Measurements from ENCODE around the gene NRIP3. TPM values are rescaled to one million over a fixed set of nuclear protein-coding genes. Genes with fewer than 3 reads are reported as not detected.

Gene NRIP3
- polyA plus RNA-seq, 2 donors = 0.08 to 0.22 TPM

- no peaks in the 10 kb centered on the region for H3K27me3 ChIP-seq (ENCODE audit: control insufficient read depth in 1 of 2, insufficient read depth in 2 of 2, low read length in 2 of 2)
- H3K4me3 ChIP-seq (ENCODE audit: low read depth in 1 of 2, low read length in 2 of 2) = peak overlapping the region; percentile 63 to 85
- WGBS, 2 donors = 2% methylated on average over 37 to 39 of the region's 39 CpGs
- H3K27ac ChIP-seq (ENCODE audit: low read depth in 2 of 2, low read length in 1 of 2) = peak overlapping the region; percentile 97 to 98
- no peaks in the 10 kb centered on the region for H3K4me1 ChIP-seq (ENCODE audit: control insufficient read depth in 2 of 2, insufficient read depth in 2 of 2, low read length in 1 of 2)
- no peaks in the 10 kb centered on the region for H3K9me3 ChIP-seq (ENCODE audit: control insufficient read depth in 2 of 2, insufficient read depth in 1 of 2, low read depth in 1 of 2, low read length in 1 of 2)
- H3K36me3 ChIP-seq (ENCODE audit: control insufficient read depth in 2 of 2, insufficient read depth in 2 of 2, low read length in 1 of 2) = no peaks in the 10 kb centered on the region
Observed at GRCh38 chr11:8963569-8964323, 40.1 kb downstream of the NRIP3 start.

DNA sequence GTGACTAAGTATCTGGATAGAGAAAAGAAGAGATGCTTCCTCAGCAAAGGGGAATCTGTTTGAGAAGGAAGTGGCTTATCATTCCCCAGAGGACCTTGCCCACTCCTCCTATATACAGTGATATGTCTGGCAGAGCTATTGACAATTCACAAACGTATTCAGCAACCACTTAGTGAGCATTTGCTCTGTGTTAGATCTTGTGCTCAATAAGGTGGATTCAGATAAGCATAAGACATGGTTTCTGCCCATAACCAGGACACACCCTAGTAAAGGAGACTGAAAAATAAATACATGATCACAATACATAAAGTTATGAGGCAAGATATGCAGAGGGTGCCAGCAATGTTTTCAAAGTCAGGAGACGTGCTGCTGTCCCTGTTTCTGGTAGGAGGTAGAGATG lies 41.0 kb downstream of the NRIP3 start:
- 20 to 34% methylated on average over 2 of the region's 2 CpGs for WGBS, 2 donors
- H3K27ac ChIP-seq (ENCODE audit: low read depth in 2 of 2, low read length in 1 of 2) = peak overlapping the region in 1 of 2 donors; percentile 44
- H3K9me3 ChIP-seq (ENCODE audit: control insufficient read depth in 2 of 2, insufficient read depth in 1 of 2, low read depth in 1 of 2, low read length in 1 of 2) = no peaks in the 10 kb centered on the region
- no peaks in the 10 kb centered on the region for H3K27me3 ChIP-seq (ENCODE audit: control insufficient read depth in 1 of 2, insufficient read depth in 2 of 2, low read length in 2 of 2)
- no peaks in the 10 kb centered on the region for H3K4me1 ChIP-seq (ENCODE audit: control insufficient read depth in 2 of 2, insufficient read depth in 2 of 2, low read length in 1 of 2)
- H3K36me3 ChIP-seq (ENCODE audit: control insufficient read depth in 2 of 2, insufficient read depth in 2 of 2, low read length in 1 of 2) = no peaks in the 10 kb centered on the region
- peak overlapping the region in 1 of 2 donors; percentile 63 for H3K4me3 ChIP-seq (ENCODE audit: low read depth in 1 of 2, low read length in 2 of 2)

GRCh38 chr11:8961401-8961800 lies 42.4 kb downstream of the NRIP3 start:
- Histone ChIP-seq H3K27me3 (ENCODE audit: control insufficient read depth in 1 of 2, insufficient read depth in 2 of 2, low read length in 2 of 2) (no peaks in the 10 kb centered on the region), H3K36me3 (ENCODE audit: control insufficient read depth in 2 of 2, insufficient read depth in 2 of 2, low read length in 1 of 2) (no peaks in the 10 kb centered on the region), H3K9me3 (ENCODE audit: control insufficient read depth in 2 of 2, insufficient read depth in 1 of 2, low read depth in 1 of 2, low read length in 1 of 2) (no peaks in the 10 kb centered on the region), H3K4me3 (ENCODE audit: low read depth in 1 of 2, low read length in 2 of 2) (no peak overlapping the region), H3K27ac (ENCODE audit: low read depth in 2 of 2, low read length in 1 of 2) (no peak overlapping the region), H3K4me1 (ENCODE audit: control insufficient read depth in 2 of 2, insufficient read depth in 2 of 2, low read length in 1 of 2) (no peaks in the 10 kb centered on the region)
- 60 to 64% methylated on average over 2 of the region's 2 CpGs for WGBS, 2 donors

GRCh38 chr11:8959546-8960166 lies 44.1 kb downstream of the NRIP3 start:
- peaks cover 4 to 7% of the 10 kb centered on the region in 2 donors for H3K36me3 ChIP-seq (ENCODE audit: control insufficient read depth in 2 of 2, insufficient read depth in 2 of 2, low read length in 1 of 2)
- H3K27ac ChIP-seq (ENCODE audit: low read depth in 2 of 2, low read length in 1 of 2) = peak overlapping the region in 1 of 2 donors; percentile 11
- no peaks in the 10 kb centered on the region for H3K9me3 ChIP-seq (ENCODE audit: control insufficient read depth in 2 of 2, insufficient read depth in 1 of 2, low read depth in 1 of 2, low read length in 1 of 2)
- H3K4me3 ChIP-seq (ENCODE audit: low read depth in 1 of 2, low read length in 2 of 2) = no peak overlapping the region
- H3K4me1 ChIP-seq (ENCODE audit: control insufficient read depth in 2 of 2, insufficient read depth in 2 of 2, low read length in 1 of 2) = no peaks in the 10 kb centered on the region
- WGBS, 2 donors = 13 to 53% methylated on average over 2 of the region's 2 CpGs
- no peaks in the 10 kb centered on the region for H3K27me3 ChIP-seq (ENCODE audit: control insufficient read depth in 1 of 2, insufficient read depth in 2 of 2, low read length in 2 of 2)

DNA sequence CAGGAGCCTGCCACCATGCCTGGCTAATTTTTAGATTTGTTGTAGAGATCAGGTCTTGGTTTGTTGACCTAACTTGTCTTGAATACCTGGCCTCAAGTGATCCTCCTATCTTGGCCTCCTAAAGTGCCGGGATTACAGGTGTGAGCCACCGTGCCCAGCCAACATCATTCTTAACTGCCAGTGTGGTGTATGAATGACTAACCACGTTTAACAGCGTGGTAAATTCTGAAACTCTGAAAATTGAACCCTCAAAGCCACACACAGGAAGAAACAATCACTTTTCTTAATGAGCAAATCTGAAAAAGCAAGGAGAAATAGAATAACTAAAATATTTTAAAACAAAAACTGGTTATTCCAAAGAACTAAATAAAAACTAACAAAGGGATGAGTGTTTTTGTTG lies 46.9 kb downstream of the NRIP3 start:
- H3K27ac ChIP-seq (ENCODE audit: low read depth in 2 of 2, low read length in 1 of 2) = no peak overlapping the region
- WGBS, 2 donors = 77 to 78% methylated on average over 4 of the region's 4 CpGs
- H3K4me1 ChIP-seq (ENCODE audit: control insufficient read depth in 2 of 2, insufficient read depth in 2 of 2, low read length in 1 of 2) = no peaks in the 10 kb centered on the region
- H3K27me3 ChIP-seq (ENCODE audit: control insufficient read depth in 1 of 2, insufficient read depth in 2 of 2, low read length in 2 of 2) = no peaks in the 10 kb centered on the region
- no peak overlapping the region for H3K4me3 ChIP-seq (ENCODE audit: low read depth in 1 of 2, low read length in 2 of 2)
- peaks cover 7 to 8% of the 10 kb centered on the region in 2 donors for H3K36me3 ChIP-seq (ENCODE audit: control insufficient read depth in 2 of 2, insufficient read depth in 2 of 2, low read length in 1 of 2)
- H3K9me3 ChIP-seq (ENCODE audit: control insufficient read depth in 2 of 2, insufficient read depth in 1 of 2, low read depth in 1 of 2, low read length in 1 of 2) = no peaks in the 10 kb centered on the region

DNA sequence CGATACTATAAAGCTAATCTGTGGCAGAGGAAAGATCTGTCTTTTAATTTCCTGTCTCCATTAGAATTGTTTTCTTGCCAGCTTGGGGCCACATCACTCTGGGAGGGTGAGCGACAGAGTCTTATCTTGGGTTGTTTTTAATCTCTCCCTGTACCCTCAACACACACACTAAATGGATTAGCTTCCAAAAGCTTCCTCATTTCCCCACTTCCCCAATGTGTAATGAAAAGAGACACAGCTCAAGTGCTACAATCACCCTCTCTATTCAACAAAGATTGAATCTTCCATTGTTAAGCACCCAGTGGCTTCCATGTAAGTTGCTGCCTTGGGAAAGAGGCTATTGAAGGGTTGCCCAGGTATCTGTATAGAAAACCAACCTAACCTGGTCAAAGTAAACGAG lies 54.9 kb downstream of the NRIP3 start:
- 72% methylated on average over 3 of the region's 3 CpGs for WGBS, 2 donors
- Histone ChIP-seq H3K27ac (ENCODE audit: low read depth in 2 of 2, low read length in 1 of 2) (no peak overlapping the region), H3K4me1 (ENCODE audit: control insufficient read depth in 2 of 2, insufficient read depth in 2 of 2, low read length in 1 of 2) (no peaks in the 10 kb centered on the region), H3K4me3 (ENCODE audit: low read depth in 1 of 2, low read length in 2 of 2) (no peak overlapping the region), H3K27me3 (ENCODE audit: control insufficient read depth in 1 of 2, insufficient read depth in 2 of 2, low read length in 2 of 2) (no peaks in the 10 kb centered on the region), H3K9me3 (ENCODE audit: control insufficient read depth in 2 of 2, insufficient read depth in 1 of 2, low read depth in 1 of 2, low read length in 1 of 2) (no peaks in the 10 kb centered on the region), H3K36me3 (ENCODE audit: control insufficient read depth in 2 of 2, insufficient read depth in 2 of 2, low read length in 1 of 2) (peaks cover 7 to 8% of the 10 kb centered on the region in 2 donors)

- H3K4me1 ChIP-seq (ENCODE audit: control insufficient read depth in 2 of 2, insufficient read depth in 2 of 2, low read length in 1 of 2) = no peaks in the 10 kb centered on the region
- no peaks in the 10 kb centered on the region for H3K9me3 ChIP-seq (ENCODE audit: control insufficient read depth in 2 of 2, insufficient read depth in 1 of 2, low read depth in 1 of 2, low read length in 1 of 2)
- H3K27ac ChIP-seq (ENCODE audit: low read depth in 2 of 2, low read length in 1 of 2) = no peak overlapping the region
- peaks cover 5 to 7% of the 10 kb centered on the region in 2 donors for H3K36me3 ChIP-seq (ENCODE audit: control insufficient read depth in 2 of 2, insufficient read depth in 2 of 2, low read length in 1 of 2)
- no peak overlapping the region for H3K4me3 ChIP-seq (ENCODE audit: low read depth in 1 of 2, low read length in 2 of 2)
- WGBS, 2 donors = 79 to 81% methylated on average over 4 of the region's 4 CpGs
- no peaks in the 10 kb centered on the region for H3K27me3 ChIP-seq (ENCODE audit: control insufficient read depth in 1 of 2, insufficient read depth in 2 of 2, low read length in 2 of 2)
Observed at GRCh38 chr11:8947230-8947943, 56.4 kb downstream of the NRIP3 start.

GRCh38 chr11:8942518-8943066 lies 61.2 kb downstream of the NRIP3 start, which contains the start of gene ASCL3:
Gene ASCL3 (minus strand): TSS chr11:8943016. CDS start chr11:8938161, 4,855 bp downstream.
- 67 to 82% methylated on average over 5 of the region's 5 CpGs for WGBS, 2 donors
- no peak within 1 kb of the TSS for H3K27ac ChIP-seq (ENCODE audit: low read depth in 2 of 2, low read length in 1 of 2)

GRCh38 chr11:8941341-8942103 lies 62.3 kb downstream of the NRIP3 start:
- WGBS, 2 donors = 69 to 76% methylated on average over 8 of the region's 8 CpGs
- no peaks in the 10 kb centered on the region for H3K9me3 ChIP-seq (ENCODE audit: control insufficient read depth in 2 of 2, insufficient read depth in 1 of 2, low read depth in 1 of 2, low read length in 1 of 2)
- no peaks in the 10 kb centered on the region for H3K4me1 ChIP-seq (ENCODE audit: control insufficient read depth in 2 of 2, insufficient read depth in 2 of 2, low read length in 1 of 2)
- H3K27ac ChIP-seq (ENCODE audit: low read depth in 2 of 2, low read length in 1 of 2) = no peak overlapping the region
- no peaks in the 10 kb centered on the region for H3K36me3 ChIP-seq (ENCODE audit: control insufficient read depth in 2 of 2, insufficient read depth in 2 of 2, low read length in 1 of 2)
- no peaks in the 10 kb centered on the region for H3K27me3 ChIP-seq (ENCODE audit: control insufficient read depth in 1 of 2, insufficient read depth in 2 of 2, low read length in 2 of 2)
- no peak overlapping the region for H3K4me3 ChIP-seq (ENCODE audit: low read depth in 1 of 2, low read length in 2 of 2)

More at GRCh38 chr11:8942518-8943066, 61.2 kb downstream of the NRIP3 start, which contains the start of gene ASCL3:
- Histone ChIP-seq H3K27me3 (ENCODE audit: control insufficient read depth in 1 of 2, insufficient read depth in 2 of 2, low read length in 2 of 2) (no peaks in the 10 kb centered on the region), H3K4me1 (ENCODE audit: control insufficient read depth in 2 of 2, insufficient read depth in 2 of 2, low read length in 1 of 2) (no peaks in the 10 kb centered on the region), H3K4me3 (ENCODE audit: low read depth in 1 of 2, low read length in 2 of 2) (no peak within 1 kb of the TSS), H3K9me3 (ENCODE audit: control insufficient read depth in 2 of 2, insufficient read depth in 1 of 2, low read depth in 1 of 2, low read length in 1 of 2) (no peaks in the 10 kb centered on the region), H3K36me3 (ENCODE audit: control insufficient read depth in 2 of 2, insufficient read depth in 2 of 2, low read length in 1 of 2) (peaks cover 0 to 2% of the 10 kb centered on the region in 2 donors)
